IPS-NIHi7 (cell line): ENCODE results near the gene DCST2.
"Not testable (repeated sequence)": the region's sequence is repeated elsewhere in the genome, so short reads cannot be mapped to it uniquely, and the experiment has no call there.

ENCODE experiments used
- DNase-seq: peaks from one replicate; pipeline ENCODE4 v3.0.0; 2012; ENCODE audit warnings: mixed read lengths; ENCODE audit errors: extremely low spot score

Gene DCST2

DNA sequence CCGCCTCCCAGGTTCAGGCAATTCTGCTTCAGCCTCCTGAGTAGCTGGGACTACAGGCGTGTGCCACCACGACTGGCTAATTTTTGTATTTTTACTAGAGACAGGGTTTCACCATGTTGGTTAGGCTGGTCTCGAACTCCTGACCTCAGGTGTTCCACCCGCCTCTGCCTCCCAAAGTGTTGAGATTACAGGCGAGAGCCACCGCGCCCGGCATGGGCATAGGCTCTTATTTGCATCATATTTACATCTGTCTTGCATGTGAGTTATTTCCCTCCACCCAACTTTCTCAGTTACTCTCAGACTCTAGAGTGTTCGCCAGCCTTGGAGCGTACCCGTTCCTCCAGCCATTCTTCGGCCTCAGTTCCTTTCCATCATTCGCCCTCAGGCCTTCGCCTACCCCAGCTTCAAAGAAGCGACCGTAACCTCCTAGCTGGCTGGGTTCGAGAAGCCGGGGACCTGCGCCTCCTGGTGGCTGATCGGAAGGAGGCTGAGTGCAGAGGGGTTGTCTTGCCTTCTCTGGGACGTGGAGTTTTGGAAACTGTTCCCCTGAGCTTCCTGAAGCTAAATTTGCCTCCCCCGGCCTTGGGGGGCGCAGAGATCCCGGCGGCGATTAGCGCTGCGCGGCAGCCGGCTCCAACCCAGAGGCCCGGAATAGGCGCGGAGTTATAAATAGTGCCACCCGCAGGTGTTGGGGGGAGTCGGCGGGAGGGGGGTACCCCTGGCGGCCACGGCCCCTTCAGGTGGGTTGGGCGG, 34.6 kb downstream of the DCST2 start:
- DNase-seq, result peak; percentile 82

DNA sequence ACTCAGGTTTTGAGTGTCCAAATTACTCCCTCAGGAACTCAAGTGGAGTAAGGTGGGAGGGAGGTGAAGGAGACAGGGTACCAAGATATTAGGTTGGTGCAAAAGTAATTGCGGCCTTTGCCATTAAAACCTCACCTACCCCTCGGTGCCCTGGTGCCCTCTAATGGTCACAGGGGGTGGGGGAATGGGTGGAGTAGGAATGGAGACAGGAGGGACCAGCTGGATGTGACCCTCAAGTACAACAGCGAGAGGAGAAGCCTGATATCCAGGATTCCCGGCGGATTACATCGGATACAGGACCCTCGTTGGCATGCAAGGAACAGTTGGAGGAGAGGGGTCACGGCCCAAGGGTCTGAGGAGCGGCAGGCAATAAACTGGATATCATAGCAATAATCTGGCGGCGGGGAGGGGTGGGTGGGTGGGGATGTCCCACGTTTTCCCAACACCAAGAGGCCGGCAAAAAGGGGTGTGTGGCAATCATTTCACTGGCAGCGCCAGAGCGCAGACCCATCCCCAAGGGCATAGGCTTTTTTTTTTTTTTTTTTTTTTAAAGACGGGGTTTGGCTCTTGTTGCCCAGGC, 35.3 kb downstream of the DCST2 start:
- DNase-seq, result no peak

DNA sequence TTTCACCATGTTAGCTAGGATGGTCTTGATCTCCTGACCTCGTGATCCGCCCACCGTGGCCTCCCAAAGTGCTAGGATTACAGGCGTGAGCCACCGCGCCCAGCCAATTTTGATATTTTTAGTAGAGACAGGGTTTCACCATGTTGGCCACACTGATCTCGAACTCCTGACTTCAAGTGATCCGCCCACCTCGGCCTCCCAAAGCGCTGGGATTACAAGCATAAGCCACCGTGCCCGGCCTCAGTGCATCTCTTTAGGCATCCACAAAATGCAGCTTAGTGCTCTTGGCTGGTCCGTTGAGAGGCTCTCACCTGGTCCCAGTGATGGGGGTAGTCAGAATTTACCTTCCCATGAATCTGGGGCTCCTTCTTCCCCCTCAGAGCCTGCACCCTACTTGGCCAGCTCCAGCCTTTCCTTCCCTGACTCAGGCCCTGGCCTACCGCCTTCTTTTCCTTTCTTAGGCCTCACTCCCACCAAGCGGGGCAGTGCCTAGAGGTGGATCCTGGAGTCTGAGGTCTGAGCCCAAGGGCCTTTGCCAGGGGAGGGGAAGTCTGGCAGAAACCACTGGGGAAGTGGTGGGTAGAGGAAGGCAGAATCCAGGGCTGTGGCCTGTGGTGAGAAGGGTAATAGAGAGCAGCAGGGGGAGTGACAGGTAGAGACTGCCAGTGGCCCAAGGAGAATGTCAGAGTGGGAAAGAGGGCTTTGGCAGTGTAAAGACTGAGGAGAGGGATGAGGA, 36.4 kb downstream of the DCST2 start:
- no peak for DNase-seq

DNA sequence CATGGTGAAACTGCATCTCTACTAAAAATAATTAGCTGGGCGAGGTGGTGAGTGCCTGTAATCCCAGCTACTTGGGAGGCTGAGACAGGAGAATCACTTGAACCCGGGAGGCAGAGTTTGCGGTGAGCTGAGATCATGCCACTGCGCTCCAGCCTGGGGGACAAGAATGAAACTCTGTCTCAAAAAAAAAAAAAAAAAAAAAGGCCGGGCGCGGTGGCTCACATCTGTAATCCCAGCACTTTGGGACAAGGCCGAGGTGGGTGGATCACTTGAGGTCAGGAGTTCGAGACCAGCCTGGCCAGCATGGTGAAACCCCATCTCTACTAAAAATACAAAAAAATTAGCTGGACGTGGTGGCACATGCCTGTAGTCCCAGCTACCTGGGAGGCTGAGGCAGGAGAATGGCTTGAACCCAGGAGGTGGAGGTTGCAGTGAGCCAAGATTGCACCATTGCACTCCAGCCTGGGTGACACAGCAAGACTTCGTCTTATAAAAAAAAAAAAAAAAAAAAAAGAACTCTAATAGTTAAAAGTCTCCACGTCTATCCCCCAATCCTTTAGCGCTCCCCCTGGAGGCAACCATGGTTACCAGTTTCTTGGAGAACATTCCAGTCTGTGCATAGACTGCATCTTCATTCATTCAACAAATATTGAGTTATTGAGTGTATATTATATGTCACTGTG, 38.1 kb downstream of the DCST2 start:
- DNase-seq, result not testable (repeated sequence)

DNA sequence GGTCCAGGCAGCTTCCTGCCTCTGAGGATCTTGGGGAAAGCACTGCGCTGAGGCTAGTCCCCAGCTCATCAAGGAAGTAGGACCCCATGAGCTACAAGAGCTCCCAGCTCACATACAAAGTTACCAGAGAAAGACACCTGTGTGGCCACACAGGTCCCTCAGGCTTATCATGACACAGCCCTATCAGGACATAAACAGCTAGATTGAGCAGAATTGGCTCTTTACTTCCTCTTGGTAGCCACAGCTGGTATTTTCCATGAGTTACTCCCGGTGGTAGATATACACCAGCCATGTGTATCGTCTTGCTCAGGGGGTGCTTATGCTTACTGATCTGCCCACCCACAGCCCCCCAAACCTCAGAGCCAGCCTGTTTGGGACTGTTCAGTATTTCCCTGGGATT, 39.0 kb downstream of the DCST2 start:
- DNase-seq, result no peak

DNA sequence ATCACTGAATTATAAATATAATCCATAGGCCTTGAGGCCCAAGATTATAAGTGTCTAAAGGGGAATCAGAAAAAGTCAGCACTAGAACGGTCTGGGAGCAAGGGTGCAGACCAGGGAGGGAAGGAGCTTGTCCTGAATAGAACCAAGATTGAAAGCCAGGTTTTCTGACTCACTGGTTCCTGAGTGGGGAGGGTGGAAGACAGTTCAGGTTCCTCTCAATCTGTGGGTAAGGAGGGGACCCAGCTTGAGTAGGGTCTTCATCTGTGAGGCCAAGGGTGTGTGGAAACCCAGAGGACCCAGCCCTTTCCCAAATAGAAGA, 39.4 kb downstream of the DCST2 start:
- no peak for DNase-seq

DNA sequence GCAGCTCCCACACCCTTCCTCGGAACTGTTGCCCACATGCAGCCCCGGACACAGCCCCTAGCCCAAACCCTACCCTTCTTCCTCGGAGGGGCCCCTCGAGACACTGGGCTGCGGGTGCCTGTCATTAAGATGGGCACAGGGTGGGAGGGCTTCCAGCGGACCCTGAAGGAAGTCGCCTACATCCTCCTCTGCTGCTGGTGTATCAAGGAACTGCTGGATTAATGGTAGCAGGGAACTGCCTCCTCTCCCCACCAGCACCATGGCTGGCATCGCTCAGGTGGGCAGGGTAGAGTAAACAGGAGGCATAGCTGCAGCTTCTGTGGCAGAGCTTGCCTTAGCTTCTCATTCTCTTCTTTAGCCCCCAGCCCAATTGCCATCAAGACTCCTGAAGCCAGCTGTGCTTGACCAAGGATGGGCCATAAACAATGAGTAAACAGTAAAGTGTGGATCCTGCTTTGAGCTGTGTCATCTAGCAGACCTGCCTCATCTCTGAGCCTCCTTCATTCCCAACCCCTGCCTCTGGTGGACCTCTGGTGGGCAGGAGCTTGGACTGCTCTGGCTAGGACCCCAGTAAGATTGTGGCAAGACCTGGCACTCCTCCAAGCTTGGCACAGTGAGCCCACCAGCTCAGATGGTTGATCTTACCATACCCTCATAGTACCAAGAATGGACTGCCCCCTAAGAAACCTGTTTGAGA, 39.9 kb downstream of the DCST2 start, which contains the start of gene LENEP:
Gene LENEP (plus strand): TSS at position 15 of the 697 bp plus-strand sequence. CDS start 22 bp downstream, at position 37.
- DNase-seq, result no peak

DNA sequence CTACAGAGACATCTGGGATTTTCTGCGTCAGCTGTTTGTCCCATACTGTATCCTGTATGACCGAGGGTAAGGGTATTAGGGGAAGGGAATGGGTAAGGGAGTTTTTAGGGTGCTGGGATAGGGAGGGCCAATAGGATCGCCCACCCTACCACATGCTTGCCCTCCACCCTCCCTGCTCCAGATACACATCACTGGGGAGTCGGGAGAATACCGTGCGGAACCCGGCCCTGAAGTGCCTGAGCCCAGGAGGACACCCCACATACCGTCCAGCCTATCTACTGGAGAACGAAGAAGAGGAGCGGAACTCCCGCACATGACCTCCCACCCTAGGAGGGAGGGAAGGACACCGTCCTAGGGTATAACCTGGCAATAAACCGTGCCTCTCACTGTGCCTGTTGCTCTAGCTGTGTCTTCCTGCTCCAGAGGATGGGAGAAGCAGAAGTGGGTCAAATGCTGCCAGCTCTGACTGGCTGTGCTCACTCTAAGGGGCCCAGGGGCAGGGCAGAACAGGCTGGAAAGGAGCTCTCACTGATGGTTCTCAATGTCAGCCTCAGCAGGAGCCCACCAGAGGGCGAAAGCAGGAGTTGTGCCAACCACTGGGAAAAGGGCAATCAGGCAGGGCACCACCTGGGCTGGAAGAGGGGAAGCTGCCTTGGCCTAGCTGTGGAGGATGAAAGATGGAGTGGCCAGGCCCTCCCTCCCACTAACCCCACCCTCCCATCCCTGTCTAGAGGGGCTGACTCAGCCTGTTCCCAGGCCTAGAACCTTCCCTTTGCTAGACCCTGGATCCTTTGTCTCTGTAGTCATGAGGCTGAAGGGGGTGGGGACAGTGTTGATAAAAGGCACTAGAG, 40.6 kb downstream of the DCST2 start:
- peak; percentile 29 for DNase-seq

DNA sequence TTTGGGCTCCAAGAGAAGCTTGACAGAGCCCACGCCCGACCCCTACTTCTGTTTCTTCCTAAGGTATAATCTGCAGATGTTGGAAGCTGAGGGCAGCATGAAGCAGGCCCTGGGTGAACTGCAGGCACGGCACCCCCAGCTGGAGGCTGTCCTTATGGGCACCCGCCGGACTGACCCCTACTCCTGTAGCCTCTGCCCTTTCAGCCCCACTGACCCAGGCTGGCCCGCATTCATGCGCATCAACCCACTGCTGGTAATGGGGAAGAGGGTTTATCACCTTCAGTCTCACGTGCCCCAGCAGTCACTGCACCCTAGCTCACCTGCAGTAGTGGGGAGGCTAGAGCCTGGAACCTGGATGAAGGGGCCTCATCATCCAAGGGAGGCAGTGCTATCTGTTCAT, 43.3 kb downstream of the DCST2 start:
- DNase-seq, result no peak

DNA sequence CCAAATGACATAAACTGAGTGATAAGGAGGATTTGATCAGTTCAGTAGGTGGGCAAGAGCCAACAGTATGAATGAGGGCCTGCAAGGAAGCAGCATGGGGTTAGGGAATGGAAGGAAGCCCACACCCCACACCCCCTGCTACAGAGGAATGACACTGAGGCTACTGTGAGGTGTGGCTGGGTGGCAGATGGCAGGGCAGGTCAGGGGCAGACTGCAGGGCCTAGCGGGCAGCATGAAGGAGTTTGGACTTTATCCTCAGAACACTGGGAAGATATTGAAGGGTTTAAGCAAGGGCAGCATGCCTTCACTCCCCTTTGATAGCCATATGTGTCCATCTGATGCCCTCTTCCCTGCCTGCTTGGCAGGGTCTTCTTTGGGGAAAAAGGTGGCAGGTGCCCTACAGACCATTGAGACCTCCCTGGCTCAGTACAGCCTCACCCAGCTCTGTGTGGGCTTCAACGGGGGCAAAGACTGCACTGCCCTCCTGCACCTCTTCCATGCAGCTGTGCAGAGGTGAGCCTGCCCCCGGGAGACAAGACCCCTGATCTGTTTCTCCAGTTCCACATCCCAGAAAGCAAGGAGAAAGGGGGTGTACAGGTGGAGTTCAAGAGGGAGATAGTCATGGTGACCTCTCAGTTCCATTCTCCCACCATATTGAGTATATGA, 44.3 kb downstream of the DCST2 start:
- no peak for DNase-seq

DNA sequence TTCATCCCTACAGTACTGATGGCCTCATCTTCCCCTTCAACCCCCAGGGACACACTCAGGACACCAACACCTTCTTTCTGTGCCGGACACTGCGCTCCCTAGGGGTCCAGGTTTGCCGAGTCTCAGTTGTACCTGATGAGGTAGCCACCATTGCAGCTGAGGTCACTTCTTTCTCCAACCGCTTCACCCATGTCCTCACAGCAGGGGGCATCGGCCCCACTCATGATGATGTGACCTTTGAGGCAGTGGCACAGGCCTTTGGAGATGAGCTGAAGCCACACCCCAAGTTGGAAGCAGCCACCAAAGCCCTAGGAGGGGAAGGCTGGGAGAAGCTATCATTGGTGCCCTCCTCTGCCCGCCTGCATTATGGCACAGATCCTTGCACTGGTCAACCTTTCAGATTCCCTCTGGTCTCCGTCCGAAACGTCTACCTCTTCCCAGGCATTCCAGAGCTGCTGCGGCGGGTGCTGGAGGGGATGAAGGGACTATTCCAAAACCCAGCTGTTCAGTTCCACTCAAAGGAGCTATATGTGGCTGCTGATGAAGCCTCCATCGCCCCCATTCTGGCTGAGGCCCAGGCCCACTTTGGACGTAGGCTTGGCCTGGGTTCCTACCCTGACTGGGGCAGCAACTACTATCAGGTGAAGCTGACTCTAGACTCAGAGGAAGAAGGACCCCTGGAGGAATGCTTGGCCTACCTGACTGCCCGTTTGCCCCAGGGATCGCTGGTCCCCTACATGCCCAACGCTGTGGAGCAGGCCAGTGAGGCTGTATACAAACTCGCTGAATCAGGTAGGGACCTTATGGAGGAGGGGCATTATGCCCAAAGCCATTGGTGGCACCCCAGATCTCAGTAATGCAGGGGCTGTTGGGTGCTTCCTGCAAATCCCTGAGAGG, 45.3 kb downstream of the DCST2 start:
- DNase-seq, result no peak

DNA sequence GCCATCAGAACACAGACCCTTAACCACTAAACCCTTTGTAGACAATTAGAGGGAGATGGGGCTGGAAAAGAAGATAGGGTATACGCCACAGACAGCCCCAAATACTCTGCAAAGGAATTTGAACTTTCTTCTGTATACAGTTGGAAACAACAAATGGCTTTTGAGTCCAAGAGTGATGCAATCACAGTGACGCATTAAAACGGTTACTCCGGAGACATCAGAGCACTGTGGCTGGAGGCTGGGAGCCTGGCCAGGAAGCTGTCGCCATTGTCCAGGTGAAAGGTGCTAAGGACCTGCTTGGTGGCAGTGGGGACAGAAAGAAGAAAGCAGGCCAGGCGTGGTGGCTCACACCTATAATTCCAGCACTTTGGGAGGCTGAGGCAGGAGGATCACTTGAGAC, 46.3 kb downstream of the DCST2 start:
- DNase-seq, result no peak

DNA sequence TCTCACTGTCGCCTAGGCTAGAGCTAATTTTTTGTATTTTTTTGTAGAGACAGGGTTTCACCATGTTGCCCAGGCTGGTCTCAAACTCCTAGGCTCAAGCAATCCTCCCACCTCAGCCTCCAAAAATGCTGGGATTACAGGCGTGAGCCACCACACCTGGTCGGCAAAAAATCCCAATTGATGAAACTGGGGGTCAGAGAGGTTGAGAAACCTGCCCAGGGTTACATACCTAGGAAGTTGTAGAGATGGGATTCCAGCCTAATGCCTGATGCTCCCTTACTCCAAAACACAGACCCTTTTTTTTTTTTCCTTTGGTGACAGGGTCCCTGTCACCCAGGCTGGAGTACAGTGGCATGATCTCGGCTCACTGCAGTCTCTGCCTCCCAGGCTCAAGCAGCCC, 46.8 kb downstream of the DCST2 start:
- not testable (repeated sequence) for DNase-seq

DNA sequence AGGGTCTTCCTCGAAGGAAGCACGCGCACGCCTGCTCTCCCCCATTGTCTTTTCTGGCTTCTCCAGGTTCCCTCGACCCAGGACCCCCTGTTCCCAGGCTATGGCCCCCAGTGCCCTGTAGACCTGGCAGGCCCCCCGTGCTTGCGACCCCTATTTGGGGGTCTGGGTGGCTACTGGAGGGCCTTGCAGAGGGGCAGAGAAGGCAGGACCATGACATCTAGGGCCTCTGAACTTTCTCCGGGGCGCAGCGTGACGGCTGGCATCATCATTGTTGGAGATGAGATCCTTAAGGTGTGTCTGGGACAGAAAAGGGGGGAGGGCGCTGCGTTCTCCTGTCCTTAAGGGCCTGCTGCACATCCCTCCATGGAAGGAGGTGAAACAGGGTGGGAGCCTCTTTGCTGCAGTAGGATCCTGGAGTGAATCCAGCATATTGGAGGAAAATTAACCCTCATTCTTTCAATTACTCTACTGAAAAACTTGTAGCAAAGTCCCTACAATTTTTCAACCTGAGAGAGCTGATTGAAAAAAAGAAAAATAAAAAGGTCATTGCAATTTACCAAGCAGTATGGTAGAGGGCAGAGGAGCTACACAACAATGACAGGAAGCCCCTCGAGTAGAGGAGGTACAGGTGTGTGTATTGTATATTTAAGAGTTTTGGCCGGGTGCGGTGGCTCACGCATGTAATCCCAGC, 49.7 kb downstream of the DCST2 start:
- no peak for DNase-seq

DNA sequence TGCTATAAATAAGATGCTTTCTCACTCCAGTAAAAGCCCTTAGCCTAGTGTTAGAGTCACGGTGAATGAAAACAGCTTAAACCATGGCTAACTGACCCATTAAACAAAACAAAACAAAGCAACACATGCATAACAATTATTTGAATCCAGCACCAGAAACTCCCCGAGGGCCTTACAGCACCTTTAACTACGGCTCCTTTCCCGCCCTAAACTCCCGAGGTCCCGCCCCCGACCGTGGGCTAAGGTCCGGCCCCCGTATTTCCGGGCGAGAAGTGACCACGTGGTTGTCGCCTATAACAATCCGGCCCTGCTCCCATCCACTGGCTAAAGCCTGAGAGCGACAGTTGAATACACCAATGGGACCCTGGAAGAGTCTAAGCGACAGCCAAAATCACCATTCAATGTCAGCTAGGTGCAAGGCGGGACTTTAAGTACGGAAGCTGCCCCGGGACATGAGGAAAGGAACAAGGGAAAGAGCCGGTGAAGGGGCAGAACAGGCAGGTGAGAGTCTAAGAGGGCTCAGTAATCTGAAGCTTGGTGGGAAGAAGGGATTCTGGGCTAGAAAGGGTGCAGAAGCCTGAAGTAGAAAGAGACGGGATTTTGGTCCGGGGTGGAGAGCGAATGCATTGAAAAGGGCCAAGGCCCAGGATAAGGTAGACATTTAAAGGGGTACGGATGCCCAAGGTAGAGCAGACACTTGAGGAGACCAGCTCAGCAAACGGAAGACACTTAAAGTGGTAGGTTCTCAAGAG, 50.5 kb downstream of the DCST2 start, which contains the start of gene FLAD1:
Gene FLAD1 (plus strand): TSS at position 448 of the 752 bp plus-strand sequence. CDS start 351 bp downstream, outside the sequence.
- peak; percentile 95 for DNase-seq

DNA sequence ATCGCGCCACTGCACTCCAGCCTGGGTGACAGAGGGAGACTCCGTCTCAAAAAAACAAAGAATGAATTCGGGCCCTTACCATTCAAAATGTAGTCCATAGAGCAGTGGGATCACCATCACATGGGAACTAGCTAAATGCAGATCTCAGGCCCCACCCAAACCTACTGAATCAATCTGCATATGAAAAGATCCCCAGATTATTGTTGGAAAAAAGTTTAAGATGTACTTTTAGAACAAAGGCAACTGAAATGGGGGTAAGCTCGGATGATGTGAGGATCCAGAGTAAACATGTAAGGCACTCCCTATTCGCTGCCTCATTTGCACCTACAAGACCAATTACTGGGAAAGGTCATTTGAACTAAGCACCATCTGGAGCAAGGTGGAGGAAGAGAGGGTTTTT, 51.2 kb downstream of the DCST2 start:
- DNase-seq, result no peak

DNA sequence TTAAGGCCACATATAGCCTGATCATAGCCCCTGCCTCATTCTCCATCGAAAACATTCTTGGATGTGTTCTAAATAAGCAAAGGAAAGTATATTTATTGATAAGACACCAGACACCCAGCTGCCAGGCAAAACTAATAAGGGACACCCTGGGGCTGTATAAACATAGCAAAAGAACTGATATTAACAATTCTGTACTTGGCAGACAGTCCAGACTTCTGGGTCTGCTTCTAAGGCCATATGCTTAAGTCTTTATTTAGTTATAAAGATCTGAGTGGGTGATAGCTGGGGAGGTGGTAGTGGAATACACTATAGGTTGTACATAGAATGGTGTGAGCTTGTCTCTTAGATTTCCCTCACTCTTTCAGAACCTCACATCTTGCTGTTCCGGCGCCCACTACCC, 55.2 kb downstream of the DCST2 start:
- DNase-seq, result no peak

DNA sequence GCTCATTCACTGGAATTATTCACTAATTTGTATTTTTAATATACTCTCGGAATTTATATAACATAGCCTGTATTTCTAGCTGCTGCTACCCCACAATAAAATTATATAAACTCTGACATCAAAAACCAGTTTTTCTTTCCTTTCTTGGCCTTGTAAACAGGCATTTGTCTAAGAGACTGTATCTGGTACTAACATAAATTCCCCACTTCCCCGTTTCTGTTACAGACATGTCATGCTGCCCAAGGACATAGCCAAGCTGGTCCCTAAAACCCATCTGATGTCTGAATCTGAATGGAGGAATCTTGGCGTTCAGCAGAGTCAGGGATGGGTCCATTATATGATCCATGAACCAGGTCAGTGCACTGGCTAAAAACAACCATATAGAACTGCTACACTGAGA, 55.8 kb downstream of the DCST2 start:
- DNase-seq, result not testable (repeated sequence)
